Astrocyte (in vitro differentiated cells and primary cell): ENCODE measurements around the gene GK.

Experiments used
- EZH2 ChIP-seq: IDR thresholded peaks from 2 replicates; pipeline ENCODE4 v1.6.1; 2012; ENCODE audit warnings: mild to moderate bottlenecking, low read length, inconsistent platforms; ENCODE audit not compliant: insufficient read depth
- TF ChIP-seq, protein P1 (sequence below): IDR thresholded peaks from 2 replicates; pipeline ENCODE4 v1.5.1; 2011; ENCODE audit warnings: low read depth, mild to moderate bottlenecking, inconsistent platforms, low read length, moderate library complexity; ENCODE audit not compliant: insufficient read depth

DNA sequence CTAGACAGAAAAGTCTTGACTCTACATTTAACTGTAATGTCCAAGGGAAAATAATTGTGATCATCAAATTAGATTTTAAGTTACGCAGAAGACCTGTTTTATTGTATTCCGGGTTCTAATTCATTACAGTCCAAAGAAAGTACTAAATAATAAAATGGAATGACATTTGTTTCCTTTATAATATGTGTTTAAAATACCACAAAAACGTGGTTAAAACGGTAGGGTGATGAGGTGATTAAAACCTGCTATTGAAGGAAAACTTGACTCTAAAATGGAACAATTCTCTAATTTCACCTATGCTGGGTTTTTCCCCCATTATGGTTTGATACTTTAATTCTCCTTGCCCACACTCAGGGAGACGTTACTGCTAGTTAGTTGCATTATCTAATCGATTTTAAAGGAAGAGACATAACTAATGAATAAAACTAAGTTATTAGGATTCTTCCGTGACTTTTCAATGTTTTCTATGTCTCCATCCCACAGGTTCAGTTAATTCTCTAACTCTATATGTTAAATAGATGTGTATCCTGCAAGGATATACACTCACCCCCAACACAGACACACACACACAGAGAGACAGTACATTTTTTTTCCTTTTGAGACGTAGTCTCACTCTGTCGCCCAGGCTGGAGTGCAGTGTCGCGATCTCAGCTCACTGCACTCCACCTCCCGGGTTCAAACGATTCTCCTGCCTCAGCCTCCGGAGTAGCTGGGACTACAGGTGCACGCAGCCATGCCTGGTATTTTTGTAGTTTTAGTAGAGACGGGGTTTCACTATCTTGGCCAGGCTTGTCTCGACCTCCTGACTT, 80.8 kb downstream of the GK start:
- TF ChIP-seq, protein P1, sequence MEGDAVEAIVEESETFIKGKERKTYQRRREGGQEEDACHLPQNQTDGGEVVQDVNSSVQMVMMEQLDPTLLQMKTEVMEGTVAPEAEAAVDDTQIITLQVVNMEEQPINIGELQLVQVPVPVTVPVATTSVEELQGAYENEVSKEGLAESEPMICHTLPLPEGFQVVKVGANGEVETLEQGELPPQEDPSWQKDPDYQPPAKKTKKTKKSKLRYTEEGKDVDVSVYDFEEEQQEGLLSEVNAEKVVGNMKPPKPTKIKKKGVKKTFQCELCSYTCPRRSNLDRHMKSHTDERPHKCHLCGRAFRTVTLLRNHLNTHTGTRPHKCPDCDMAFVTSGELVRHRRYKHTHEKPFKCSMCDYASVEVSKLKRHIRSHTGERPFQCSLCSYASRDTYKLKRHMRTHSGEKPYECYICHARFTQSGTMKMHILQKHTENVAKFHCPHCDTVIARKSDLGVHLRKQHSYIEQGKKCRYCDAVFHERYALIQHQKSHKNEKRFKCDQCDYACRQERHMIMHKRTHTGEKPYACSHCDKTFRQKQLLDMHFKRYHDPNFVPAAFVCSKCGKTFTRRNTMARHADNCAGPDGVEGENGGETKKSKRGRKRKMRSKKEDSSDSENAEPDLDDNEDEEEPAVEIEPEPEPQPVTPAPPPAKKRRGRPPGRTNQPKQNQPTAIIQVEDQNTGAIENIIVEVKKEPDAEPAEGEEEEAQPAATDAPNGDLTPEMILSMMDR, result no peak
- no peak for TF ChIP-seq EZH2
